HG02588 (cell line): Measurements from ENCODE around the gene USP13.

Experiments used
- ATAC-seq: cut with Tn5 transposase; IDR thresholded peaks from one replicate; pipeline ENCODE4 v1.9.1; 2021; ENCODE audit warnings: mild to moderate bottlenecking, moderate library complexity; ENCODE audit not compliant: unreplicated experiment

Gene USP13

DNA sequence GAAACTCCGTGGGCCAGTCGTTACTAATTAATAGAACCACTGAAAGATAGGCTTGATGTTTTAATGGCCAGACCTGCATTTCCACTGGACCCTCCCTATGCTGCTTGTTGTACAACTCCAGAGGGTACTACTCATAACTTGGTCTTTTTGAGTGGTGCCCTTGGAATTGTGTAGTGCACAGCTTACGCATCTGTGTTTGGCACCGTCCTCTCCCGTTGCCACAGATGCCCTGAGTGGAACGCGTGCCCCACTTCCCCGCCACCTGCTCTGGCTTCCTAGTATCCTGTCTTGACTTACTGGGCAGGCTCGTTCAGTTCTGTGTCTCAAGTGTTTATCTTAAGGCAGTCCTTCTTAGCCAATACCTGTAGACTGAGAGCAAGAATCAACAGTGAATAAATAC is 78.7 kb downstream of the USP13 start:
- no peak for ATAC-seq

DNA sequence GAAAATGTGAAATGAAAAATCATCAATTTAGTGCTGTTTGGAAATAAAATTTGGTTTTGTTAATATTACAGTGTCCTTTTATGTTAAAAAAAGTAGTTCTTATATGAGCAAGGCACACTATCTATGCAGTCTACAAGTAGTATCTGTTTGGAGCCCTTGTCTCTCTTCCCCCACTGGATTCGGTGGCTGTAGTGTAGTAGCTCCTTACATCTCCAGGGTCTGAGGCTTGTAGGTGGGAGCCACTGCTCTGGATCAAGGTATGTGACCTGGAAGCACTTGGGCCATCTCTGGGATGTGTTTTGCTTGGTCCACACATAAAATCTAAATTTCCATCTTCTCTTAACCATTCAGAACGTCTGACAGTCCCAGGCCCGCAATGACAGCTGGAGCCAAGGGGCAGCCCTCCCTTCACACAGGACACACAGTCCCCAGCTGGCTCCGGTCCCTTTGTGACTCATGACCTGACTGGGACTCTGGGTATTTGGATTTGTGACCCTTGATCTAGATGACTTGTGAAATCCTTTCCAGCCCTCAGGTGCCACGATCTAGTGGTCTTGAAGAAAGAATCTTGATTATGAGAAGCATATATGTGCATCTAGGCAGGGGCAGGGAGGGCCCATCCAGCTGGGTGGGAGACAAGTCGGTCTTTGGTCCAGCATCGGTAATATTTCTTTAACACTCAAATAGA is 80.0 kb downstream of the USP13 start:
- no peak for ATAC-seq

DNA sequence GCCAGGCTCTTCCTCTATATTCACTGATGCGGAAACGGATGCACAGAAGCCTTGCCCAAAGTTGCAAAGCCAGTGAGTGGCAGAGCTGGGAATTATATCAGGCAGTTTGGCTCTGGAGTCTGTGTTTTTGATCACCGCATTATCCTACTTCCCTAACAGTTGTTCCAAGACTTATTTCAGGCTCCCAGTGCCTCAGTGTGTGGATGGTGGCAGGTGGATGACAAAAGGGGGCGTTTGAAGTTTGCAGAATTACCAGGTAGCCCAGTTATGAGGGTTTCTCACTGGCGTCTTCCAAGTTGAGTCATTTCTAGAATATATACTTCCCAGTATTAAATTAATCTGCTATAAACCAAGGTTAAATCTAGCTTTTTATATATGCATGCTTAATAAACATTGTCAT is 81.0 kb downstream of the USP13 start:
- ATAC-seq = no peak

DNA sequence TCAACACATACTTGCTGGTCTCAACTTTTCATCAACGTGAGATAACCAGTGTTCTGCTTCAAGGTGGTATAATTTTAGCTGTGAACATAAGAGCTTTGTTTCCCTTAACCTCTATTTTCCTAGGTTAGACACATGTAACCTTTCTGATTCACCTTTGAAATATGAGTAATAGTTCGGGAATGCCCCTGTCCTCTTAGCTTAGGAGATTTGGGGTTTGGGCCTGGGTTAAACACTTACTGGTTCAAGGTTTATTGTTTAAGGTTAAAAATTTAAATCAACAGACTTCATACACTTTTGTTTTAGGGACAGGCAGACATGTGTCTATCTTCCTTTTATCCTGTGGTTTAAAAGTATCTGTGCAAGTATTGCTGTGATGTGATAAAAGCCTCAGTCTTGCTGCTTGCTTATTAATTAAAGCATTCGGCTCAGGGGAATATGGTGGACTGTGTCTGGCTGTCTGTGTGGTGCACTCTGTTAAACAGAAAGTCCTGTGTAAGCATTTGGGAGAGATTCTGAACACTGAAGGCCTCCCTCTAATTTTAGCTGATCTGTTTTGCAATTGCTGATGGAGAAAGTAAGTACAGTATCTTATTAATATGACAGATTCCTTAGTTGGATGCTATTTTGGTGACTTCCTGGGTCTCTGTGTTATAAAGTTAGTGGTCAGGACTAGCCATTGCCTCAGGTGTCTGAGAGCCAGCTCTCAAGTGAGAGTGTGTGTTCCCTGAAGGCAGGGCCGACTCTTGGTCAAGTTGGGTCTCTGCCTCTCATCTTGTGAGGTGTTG is 81.8 kb downstream of the USP13 start:
- ATAC-seq = no peak

DNA sequence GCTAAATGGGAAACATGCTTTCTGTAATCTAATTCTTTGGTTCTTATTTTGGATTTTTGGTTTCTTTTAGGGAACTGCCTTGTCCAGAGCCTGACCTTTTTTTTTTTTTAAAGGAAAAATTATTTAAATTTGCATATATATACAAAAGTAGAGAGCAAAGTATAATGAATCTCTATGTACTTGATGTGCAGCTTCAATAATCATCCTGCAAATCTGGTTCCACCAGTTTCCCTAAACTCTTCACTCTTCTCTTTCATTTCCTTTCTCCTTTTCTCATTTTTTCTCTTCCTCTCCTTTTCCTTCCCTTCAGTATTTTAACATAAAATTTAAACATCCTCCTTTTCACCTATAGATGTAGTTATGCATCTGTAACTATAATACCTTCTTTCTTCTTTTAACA is 82.5 kb downstream of the USP13 start:
- no peak for ATAC-seq

DNA sequence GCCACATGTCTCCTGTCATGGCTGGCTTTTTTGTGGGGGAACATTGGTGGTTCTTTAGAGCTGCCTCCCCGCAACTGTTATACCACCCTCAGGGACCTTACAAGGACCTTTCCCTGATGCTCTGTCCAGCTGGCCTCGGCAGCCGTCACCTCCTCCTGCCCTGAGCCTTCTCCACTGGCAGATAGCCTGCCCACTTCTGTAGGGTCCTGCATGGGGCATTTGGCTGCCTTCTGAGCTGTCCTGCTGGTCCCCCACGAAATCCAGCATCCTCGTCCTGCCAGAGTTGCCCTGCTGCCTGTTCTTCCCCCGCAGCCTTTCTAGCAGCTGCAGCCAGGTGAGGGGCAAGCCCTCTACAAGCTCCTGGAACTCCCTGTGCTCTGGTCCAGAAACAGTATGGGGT is 86.2 kb downstream of the USP13 start:
- ATAC-seq = no peak

DNA sequence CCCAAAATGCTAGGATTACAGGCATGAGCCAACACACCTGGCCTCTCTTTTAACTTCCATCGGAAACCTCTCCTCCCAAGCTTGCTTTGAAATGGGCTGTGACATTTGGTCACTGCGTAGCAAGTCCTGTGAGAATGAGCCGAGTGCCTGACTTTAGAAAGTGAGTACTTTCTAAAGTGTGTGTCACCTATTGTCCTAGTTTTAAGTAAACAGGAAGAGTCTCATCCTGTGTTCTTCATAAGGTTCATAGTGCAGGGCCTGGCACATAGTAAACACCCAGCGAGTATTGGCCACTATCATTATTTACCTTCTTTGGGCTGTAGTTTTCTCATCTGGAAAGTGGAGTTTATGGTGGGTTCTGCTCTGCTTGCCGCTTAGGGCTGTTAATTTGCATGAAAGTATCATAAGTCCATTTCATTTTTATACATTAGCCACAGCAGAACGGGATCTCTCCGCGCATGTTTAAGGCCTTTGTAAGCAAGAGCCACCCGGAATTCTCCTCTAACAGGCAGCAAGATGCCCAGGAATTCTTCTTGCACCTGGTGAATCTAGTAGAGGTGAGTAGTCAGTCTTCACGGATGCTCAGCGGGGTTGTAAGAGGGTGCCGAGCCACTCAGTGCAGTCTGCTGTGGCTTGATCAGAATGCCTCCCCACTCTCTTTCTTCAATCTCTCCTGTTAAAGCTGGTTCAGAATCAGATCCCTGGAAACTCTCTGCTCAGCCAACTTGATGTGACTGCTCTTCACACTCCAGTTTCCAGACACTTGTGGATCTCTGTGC is 87.2 kb downstream of the USP13 start:
- no peak for ATAC-seq

DNA sequence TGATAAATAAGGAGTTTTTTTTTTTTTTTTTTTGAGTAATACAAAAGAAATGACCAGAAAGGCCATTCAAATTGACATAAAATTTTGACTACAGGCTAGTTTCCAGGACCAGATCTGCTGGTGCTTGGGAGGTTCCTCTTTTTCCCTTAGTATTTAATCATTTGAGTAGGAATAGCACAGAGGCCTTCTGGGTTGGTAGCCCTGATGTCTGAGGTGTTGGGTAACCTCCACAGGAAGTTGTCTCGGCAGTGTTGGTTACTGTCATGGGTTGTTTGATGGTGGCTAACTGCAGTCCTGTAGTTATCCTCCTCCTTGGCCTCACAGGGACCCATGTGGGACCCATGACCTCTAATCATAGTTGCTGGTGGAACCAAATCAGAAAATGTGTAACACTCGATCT is 91.1 kb downstream of the USP13 start:
- ATAC-seq = no peak

DNA sequence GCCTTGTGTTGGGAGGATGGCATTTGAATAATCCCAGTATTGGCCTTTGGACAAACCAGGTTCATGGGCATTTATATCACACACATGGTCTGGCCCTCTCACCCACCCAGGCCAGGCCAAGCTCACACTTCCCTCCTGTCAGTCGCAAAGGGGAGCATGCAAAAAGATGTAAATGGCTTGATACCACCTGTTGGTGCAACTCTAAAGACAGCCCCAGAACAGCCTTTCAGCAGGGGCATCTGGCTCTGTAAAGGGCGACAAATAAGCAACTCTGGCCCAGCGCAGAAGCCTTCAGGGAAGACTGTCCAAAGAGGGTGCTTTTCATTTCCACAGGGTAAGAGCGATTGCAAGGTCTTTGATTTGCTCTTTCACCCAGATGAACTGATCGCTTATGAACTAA is 91.8 kb downstream of the USP13 start:
- ATAC-seq = no peak

DNA sequence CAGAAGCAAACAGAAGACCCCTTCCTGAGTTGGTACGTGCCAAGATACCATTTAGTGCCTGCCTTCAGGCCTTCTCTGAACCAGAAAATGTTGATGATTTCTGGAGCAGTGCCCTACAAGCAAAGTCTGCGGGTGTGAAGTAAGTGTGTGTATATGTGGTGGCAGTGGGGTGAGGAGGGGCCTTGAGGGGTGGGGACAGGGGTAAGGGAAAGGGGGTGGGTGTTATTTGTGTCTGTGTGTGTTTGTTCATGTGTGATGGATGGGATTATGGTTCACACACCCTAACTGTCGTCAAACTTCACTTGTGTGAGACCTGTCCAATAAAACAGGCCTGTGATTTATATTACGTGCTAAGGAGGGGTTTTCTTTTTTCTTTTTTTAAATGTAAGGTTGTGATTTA is 92.2 kb downstream of the USP13 start:
- no peak for ATAC-seq

DNA sequence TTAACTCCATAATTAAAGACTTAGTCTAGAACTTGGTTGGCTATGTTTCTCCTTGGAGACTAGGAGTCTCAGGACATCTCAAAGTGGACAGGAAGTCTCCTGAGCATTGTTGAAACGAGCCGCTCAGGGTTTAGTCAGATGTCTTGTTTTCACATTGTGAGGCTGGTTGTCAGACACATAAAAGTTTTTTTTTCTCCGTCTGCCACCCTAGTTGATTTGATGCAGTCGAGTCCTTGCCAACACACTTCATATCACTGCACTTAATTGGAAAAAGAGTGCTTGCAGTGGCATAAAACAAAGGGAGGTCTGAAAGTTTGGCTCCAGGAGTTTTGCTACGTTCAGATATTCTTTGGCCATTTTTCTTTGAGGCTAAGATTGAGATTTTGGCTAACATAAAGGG is 92.9 kb downstream of the USP13 start:
- ATAC-seq = no peak

DNA sequence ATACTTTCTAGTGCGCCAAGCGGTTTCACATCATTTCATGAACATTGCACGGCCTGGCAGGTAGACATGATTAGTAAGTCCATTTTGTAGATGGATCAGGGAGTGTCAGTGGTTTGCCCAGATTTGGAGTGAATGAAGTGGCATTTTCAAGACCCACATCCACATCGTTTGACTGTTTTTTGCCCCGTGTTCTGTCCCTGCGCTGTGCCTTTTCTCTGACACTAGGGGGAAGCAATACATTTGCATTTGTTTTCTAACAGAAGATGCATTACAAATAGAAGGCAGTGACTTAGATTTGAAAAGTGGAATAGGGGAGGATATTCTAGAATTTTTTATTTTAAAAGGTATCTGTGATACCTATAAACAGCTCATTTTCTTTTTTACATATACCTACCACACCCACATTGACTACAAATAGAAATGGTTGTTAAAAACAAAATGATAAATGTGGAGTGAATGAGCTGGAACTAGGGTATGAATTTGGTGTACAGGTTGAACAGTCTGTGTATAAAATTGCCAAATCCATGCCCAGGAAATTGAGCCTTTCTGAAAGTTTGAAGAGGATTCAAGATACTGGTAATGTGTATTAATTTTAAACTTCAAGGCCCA is 98.0 kb downstream of the USP13 start:
- ATAC-seq = no peak

DNA sequence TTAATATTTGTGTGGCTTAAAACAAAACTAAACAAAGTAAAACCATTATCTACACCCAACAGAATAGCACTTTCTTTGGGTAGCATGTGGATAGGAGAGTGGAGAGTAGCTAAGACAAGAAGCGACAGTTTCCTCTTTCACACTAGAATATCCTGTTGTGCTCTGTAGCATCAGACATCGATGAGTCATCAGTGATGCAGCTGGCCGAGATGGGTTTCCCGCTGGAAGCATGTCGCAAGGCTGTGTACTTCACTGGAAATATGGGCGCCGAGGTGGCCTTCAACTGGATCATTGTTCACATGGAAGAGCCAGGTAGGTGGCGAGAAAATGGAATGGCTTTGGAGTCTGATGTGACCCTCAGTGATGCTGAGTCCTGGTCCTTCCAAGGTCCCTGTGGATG is 108.1 kb downstream of the USP13 start:
- ATAC-seq = no peak

DNA sequence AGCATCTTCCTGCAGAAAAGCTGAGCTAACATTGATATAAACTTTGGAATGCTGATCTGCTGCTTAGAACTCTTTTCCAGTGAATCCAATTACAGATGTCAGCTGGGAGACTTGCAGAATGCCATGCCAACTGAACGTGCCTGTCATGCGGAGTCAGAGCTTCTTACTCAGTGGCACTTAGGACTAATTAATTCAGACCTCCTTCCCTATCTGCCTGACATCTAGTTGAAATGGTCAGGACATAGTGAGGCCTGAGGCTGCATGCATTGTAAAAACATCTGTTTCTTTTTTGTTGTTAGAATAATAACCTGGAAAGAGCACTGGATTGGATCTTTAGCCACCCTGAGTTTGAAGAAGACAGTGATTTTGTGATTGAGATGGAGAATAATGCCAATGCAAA is 112.6 kb downstream of the USP13 start:
- ATAC-seq = no peak

DNA sequence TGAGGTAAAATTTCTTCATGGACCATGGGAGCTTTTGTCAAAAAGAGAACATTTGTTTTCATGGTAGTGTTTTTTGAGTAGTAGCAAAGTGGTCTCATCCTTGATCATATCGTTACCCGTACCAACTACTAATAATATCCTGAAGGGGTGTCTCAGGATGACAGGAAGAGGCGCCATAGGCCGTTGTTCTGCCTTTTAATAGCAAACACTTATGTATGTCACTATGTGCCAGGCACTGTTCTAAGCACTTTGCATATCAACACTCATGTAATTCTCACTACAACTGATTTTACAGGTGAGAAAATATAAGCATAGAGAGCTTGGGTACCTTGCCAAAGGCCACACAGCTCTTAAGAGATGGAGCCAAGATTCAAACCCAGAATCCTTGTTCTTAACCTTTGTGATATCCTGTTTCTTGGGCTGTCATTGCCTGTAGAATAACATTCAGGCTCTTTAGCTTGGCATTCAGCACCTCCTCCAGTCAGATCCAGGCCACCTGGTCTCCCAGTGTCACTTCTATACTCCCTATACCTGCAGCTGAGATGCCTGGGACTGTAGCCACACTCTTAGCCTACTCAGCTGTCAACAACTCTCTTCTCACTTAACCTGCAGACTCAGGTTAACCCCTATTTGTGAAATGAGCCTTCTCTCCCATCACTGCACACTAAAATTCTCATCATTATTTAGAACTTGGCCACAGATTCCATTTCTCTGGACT is 113.7 kb downstream of the USP13 start:
- no peak for ATAC-seq

DNA sequence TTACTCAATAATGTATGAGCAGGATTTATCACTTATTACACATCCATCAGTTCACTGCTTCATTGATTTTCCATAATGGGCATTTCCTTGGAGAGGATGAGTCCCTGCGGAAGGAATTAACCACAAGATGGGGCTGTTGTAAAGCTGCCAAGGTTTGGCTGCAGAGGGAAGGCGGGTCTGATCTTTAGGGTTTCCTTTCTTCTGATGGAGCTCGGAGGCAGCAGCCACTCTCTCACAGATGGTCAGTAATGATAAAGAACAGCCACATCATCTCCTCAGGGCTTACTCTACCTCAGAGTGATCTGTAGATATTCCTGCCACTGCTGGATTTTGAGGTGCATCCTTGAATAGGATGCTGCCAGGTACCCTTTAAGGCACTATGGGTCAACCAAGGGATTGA is 115.2 kb downstream of the USP13 start:
- ATAC-seq = no peak

DNA sequence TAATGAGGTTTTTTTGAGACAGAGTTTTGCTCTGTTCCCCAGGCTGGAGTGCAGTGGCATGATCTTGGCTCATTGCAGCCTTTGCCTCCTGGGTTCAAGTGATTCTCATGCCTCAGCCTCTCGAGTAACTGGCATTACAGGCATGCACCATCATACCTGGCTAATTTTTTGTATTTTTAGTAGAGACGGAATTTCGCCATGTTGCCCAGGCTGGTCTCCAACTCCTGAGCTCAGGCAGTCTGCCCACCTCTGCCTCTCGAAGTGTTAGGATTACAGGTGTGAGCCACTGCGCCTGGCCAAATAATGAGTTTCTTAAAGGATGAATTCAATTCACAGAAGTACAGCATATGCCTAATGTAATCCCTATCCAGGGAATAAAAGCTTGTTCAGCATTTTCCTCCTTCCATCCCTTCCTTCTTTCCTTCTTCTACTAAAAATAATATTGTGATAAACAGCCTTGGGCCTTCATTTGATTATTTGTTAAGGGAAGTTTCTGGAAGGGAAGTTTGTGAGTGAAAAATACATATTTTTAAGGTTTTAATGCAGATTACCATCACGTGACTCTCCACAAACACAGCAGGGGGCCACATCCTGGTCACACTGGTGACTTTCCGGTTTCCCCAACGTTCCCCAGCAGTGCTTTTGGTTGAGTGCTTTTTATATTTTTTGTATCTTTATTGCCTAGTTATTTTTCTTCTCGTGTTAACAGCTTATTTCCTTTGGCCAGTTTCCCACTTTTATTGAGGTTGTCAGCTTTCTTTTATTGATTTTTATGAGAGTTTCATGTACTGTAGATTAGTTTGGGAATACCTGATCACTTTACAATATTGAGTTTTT is 116.8 kb downstream of the USP13 start:
- no peak for ATAC-seq

DNA sequence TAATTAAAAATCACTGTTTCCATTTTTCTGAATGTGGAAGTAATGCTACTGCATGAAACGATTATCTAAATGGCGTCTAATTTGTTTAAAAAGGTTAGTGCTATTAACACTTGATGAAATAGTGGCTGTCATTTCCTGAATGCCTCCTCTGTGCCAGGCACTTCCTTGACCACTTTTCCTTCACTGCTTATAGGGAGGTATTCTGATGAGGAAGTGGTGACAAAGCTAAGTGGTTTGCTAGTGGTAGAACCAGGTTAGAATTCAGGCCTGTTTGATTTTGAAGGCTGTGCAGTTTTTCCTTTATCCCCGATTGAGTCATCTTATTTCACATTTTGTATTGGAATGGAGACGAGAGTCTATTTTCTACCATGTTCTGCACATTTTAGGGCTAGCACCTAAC is 119.0 kb downstream of the USP13 start:
- no peak for ATAC-seq

DNA sequence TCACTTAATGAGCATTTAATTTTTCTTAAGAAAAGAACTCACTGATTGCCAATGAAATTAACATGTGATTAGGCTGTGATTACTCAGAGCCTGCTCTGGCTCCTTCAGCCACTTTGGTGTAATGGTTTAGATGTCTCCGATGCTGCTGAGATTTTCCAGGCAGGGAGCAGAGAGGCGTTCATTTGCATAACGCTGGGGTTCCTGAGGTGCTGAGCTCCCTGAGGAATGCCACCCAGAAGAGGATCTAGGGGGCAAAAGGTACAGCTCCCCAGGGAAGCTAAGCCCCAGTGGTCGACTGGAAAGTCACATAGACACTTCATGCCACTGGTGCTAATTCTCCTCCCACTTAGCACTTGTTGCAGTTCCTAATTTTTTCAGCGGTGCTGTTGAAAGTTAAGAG is 119.5 kb downstream of the USP13 start:
- no peak for ATAC-seq
